ENCODE results near the gene S100A7. TPM values are rescaled to one million over a fixed set of nuclear protein-coding genes. Genes with fewer than 3 reads are reported as not detected.

Gene S100A7
- total and polyA plus RNA-seq, 9 of the 15 experiments (the other 6 are each of a cell fraction or from before 2014, with no cell fraction given): not detected

- no peak for TF ChIP-seq GTF3C2 (IDR thresholded peaks at IDR 0.05; ENCODE audit: borderline replicate concordance, extremely low read depth, insufficient read length)
- peak in 1 of 2 experiments; percentile 81; a peak in 2 of 4 replicates for TF ChIP-seq TRIM24 (IDR thresholded peaks at IDR 0.05)
- no peak for TF ChIP-seq HNRNPUL1 (IDR thresholded peaks at IDR 0.05; ENCODE audit: low read length)
- no peak for TF ChIP-seq KLF13 (tag; IDR thresholded peaks at IDR 0.05; ENCODE audit: borderline replicate concordance, low read depth)
- TF ChIP-seq ZNF224 (CRISPR knock-in tag; IDR thresholded peaks at IDR 0.05): no peak
- no peak for TF ChIP-seq SMC3 (conservative IDR thresholded peaks at IDR 0.05; ENCODE audit: insufficient read depth, low read depth, low read length)
- TF ChIP-seq FOS (IDR thresholded peaks at IDR 0.05; ENCODE audit: extremely low read depth, insufficient read length): no peak
- peak; percentile 36; the same call in 1 of the 2 replicates for TF ChIP-seq ZNF239 (CRISPR knock-in tag; IDR thresholded peaks at IDR 0.05)
- no peak for TF ChIP-seq ELK3 (CRISPR knock-in tag; IDR thresholded peaks at IDR 0.05)
- TF ChIP-seq NFYB (IDR thresholded peaks at IDR 0.05; ENCODE audit: extremely low read depth, insufficient read length): no peak
- TF ChIP-seq SMAD3 (CRISPR knock-in tag; conservative IDR thresholded peaks at IDR 0.05): no peak
- TF ChIP-seq MCM3 (IDR thresholded peaks at IDR 0.05): no peak
- no peak for TF ChIP-seq SNRNP70 (optimal IDR thresholded peaks at IDR 0.05; ENCODE audit: low read depth, low read length)
- TF ChIP-seq ZBTB1 (CRISPR knock-in tag; IDR thresholded peaks at IDR 0.05; ENCODE audit: borderline replicate concordance, low read depth): no peak
- TF ChIP-seq ZNF3 (CRISPR knock-in tag; IDR thresholded peaks at IDR 0.05): no peak
- TF ChIP-seq HNRNPK (IDR thresholded peaks at IDR 0.05; ENCODE audit: low read depth, low read length, poor library complexity, severe bottlenecking): no peak
- TF ChIP-seq ZSCAN32 (CRISPR knock-in tag; IDR thresholded peaks at IDR 0.05): no peak
- peak; percentile 77 for TF ChIP-seq MBD2 (IDR thresholded peaks at IDR 0.05; ENCODE audit: borderline replicate concordance, low read depth)
- no peak for TF ChIP-seq ZFX (CRISPR knock-in tag; IDR thresholded peaks at IDR 0.05)
- no peak for TF ChIP-seq BRF1 (IDR thresholded peaks at IDR 0.05; ENCODE audit: borderline replicate concordance, extremely low read depth, insufficient read length)
- TF ChIP-seq SREBF2 (CRISPR knock-in tag; IDR thresholded peaks at IDR 0.05): no peak
- TF ChIP-seq ID3 (CRISPR knock-in tag; IDR thresholded peaks at IDR 0.05): no peak
- TF ChIP-seq ID3 (tag; IDR thresholded peaks at IDR 0.05): peak; percentile 81
- TF ChIP-seq TAF15 (IDR thresholded peaks at IDR 0.05; ENCODE audit: low read depth, low read length): no peak
Measured at GRCh38 chr1:153432874-153433681, 27.4 kb downstream of the S100A7 start (continued).

All from K562 (cell line).